ENCODE data around the gene UVRAG. TPM values are rescaled to one million over a fixed set of nuclear protein-coding genes. Genes with fewer than 3 reads are reported as not detected.

Gene UVRAG
- total RNA-seq, 3 donors from 2014 or later, result 43.3 to 73.0 (median 48.9) TPM

- no peaks in the 10 kb centered on the region for H3K27me3 ChIP-seq
- TF ChIP-seq CTCF (IDR thresholded peaks at IDR 0.05) (no peak), POLR2AphosphoS5 (IDR thresholded peaks at IDR 0.05) (no peak), POLR2A (IDR thresholded peaks at IDR 0.05) (no peak)
- intact Hi-C loops (cut with DNase I; ENCODE audit: low total_unique reads), result no loop called here
- no peaks in the 10 kb centered on the region for H3K4me1 ChIP-seq
- no peaks in the 10 kb centered on the region for H3K9me3 ChIP-seq
- no peak for DNase-seq (ENCODE audit: low spot score in 2 of 2)
- no peak overlapping the region for H3K27ac ChIP-seq
- no peaks in the 10 kb centered on the region for H3K36me3 ChIP-seq
- no peak overlapping the region for H3K4me3 ChIP-seq
These were observed 95.6 kb downstream of the UVRAG start for GRCh38 chr11:75910426-75911145.

- intact Hi-C loops (cut with DNase I; ENCODE audit: low total_unique reads), result no loop called here
- DNase-seq (ENCODE audit: low spot score in 2 of 2), result no peak
- H3K36me3 ChIP-seq, result no peaks in the 10 kb centered on the region
- no peak overlapping the region for H3K27ac ChIP-seq
- H3K9me3 ChIP-seq, result no peaks in the 10 kb centered on the region
- H3K4me1 ChIP-seq, result no peaks in the 10 kb centered on the region
- no peak overlapping the region for H3K4me3 ChIP-seq
- TF ChIP-seq POLR2AphosphoS5 (IDR thresholded peaks at IDR 0.05), result no peak
- TF ChIP-seq POLR2A (IDR thresholded peaks at IDR 0.05), result no peak
- no peak for TF ChIP-seq CTCF (IDR thresholded peaks at IDR 0.05)
- no peaks in the 10 kb centered on the region for H3K27me3 ChIP-seq
These were observed 96.4 kb downstream of the UVRAG start for GRCh38 chr11:75911459-75911858.

GRCh38 chr11:75913984-75914383 lies 99.0 kb downstream of the UVRAG start:
- Histone ChIP-seq H3K27ac (no peak overlapping the region), H3K4me3 (no peak overlapping the region), H3K27me3 (no peaks in the 10 kb centered on the region), H3K36me3 (no peaks in the 10 kb centered on the region), H3K9me3 (no peaks in the 10 kb centered on the region), H3K4me1 (no peaks in the 10 kb centered on the region)
- DNase-seq (ENCODE audit: low spot score in 2 of 2), result no peak
- no peak for TF ChIP-seq CTCF (IDR thresholded peaks at IDR 0.05)
- no peak for TF ChIP-seq POLR2AphosphoS5 (IDR thresholded peaks at IDR 0.05)
- intact Hi-C loops (cut with DNase I; ENCODE audit: low total_unique reads), result no loop called here

GRCh38 chr11:75916882-75917281 lies 101.9 kb downstream of the UVRAG start:
- peaks cover 0 to 4% of the 10 kb centered on the region in 2 donors for H3K4me1 ChIP-seq
- H3K4me3 ChIP-seq, result no peak overlapping the region
- no peak for TF ChIP-seq POLR2A (IDR thresholded peaks at IDR 0.05)
- TF ChIP-seq CTCF (IDR thresholded peaks at IDR 0.05), result no peak
- no peak for TF ChIP-seq POLR2AphosphoS5 (IDR thresholded peaks at IDR 0.05)
- H3K27me3 ChIP-seq, result no peaks in the 10 kb centered on the region
- H3K27ac ChIP-seq, result no peak overlapping the region
- intact Hi-C loops (cut with DNase I; ENCODE audit: low total_unique reads), result no loop called here
- no peaks in the 10 kb centered on the region for H3K9me3 ChIP-seq
- no peaks in the 10 kb centered on the region for H3K36me3 ChIP-seq
- DNase-seq (ENCODE audit: low spot score in 2 of 2), result no peak

GRCh38 chr11:75918331-75918730 lies 103.3 kb downstream of the UVRAG start:
- Histone ChIP-seq H3K4me3 (no peak overlapping the region), H3K9me3 (no peaks in the 10 kb centered on the region), H3K27ac (no peak overlapping the region), H3K36me3 (no peaks in the 10 kb centered on the region), H3K27me3 (no peaks in the 10 kb centered on the region), H3K4me1 (peaks cover 0 to 4% of the 10 kb centered on the region in 2 donors)
- TF ChIP-seq CTCF (IDR thresholded peaks at IDR 0.05) (no peak), POLR2A (IDR thresholded peaks at IDR 0.05) (no peak), POLR2AphosphoS5 (IDR thresholded peaks at IDR 0.05) (no peak)
- intact Hi-C loops (cut with DNase I; ENCODE audit: low total_unique reads), result no loop called here
- DNase-seq (ENCODE audit: low spot score in 2 of 2), result no peak
